GM12864 (cell line): ENCODE results near the gene CENPW.

Experiments used
- DNase-seq: peaks from one replicate; pipeline ENCODE4 v3.0.0-alpha.2; 2011; ENCODE audit warnings: low read depth
- H3K4me3 ChIP-seq: 2 replicates; pipeline ENCODE4 v1.5.1; 2011; ENCODE audit warnings: mild to moderate bottlenecking, low read depth, low read length, control low read depth
- CTCF ChIP-seq: IDR thresholded peaks from 2 replicates; pipeline ENCODE4 v1.5.1; 2011; ENCODE audit warnings: low read depth, mild to moderate bottlenecking, moderate library complexity, low read length, control low read depth, inconsistent platforms; ENCODE audit errors: missing control alignments

CENPW gene

GRCh38 chr6:126308362-126308761 is 31.6 kb upstream of the CENPW start:
- no peak for TF ChIP-seq CTCF
- DNase-seq: no peak
- no peak overlapping the region for H3K4me3 ChIP-seq

GRCh38 chr6:126312013-126312665 is 27.8 kb upstream of the CENPW start:
- no peak for DNase-seq
- TF ChIP-seq CTCF: peak; percentile 45
- no peak overlapping the region for H3K4me3 ChIP-seq

GRCh38 chr6:126313941-126314340 is 26.0 kb upstream of the CENPW start:
- TF ChIP-seq CTCF: no peak
- no peak overlapping the region for H3K4me3 ChIP-seq
- DNase-seq: no peak

- no peak for TF ChIP-seq CTCF
- no peak overlapping the region for H3K4me3 ChIP-seq
- no peak for DNase-seq
These were observed 21.1 kb upstream of the CENPW start for GRCh38 chr6:126318797-126319196.

GRCh38 chr6:126333729-126334128 is 6.2 kb upstream of the CENPW start:
- no peak for TF ChIP-seq CTCF
- DNase-seq: no peak

GRCh38 chr6:126335210-126335609 is 4.7 kb upstream of the CENPW start:
- DNase-seq: no peak
- no peak overlapping the region for H3K4me3 ChIP-seq
- TF ChIP-seq CTCF: no peak

More at GRCh38 chr6:126333729-126334128, 6.2 kb upstream of the CENPW start:
- no peak overlapping the region for H3K4me3 ChIP-seq

- H3K4me3 ChIP-seq: no peak overlapping the region
- no peak for DNase-seq
- TF ChIP-seq CTCF: no peak
These were observed 2.6 kb upstream of the CENPW start for GRCh38 chr6:126337323-126337722.
